HG03439 (cell line): Measurements from ENCODE around the gene MIDN.

ENCODE experiments used
- ATAC-seq: cut with Tn5 transposase; IDR thresholded peaks from one replicate; pipeline ENCODE4 v1.9.1; 2021; ENCODE audit warnings: mild to moderate bottlenecking, moderate library complexity; ENCODE audit not compliant: unreplicated experiment

The MIDN gene

DNA sequence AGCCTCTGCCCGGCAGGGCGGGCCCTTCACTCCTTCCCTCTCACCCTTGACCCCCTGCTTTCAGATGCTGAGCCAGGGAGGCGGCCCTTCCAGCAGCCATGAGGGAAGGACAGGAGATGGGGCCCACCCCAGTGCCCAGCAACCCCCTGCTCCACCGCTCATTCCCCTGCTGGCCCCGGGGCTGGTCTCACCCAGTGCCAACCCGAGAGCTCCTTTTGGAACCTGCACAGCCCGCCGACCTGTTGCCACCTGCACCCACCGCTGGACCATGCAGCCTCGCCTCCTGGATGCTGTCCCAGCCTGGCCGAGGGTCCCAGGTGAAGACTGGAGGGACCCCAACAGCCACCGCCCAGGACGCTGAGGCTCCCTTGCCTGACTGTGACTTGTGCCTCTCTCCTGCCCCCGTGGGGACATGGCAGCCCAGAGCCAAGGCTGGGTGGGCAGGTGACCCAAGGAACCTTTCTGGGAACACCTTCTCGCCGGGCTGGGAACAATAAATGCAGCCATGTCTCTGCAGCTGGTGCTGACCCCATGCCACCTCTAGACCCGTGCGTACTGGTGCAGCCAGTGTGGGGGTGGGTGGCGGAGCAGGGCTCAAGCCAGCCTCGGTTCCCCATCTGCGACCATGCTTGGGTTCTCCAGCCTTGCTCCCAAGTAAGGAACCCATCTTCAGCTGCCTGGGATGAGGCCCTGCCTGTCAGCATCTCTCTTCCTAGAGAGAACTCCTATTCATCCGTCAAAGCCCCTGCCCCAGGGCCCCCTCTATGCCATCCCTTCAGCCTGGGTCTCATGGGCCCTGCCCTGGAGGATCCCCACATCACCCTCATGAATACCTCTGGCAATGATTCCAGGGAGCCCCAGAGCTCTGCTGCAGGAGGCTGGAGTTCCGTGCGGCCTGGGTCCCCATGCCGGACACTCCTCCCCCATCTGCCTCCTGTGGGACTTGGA lies 30.6 kb downstream of the MIDN start:
- ATAC-seq, result no peak

GRCh38 chr19:1279782-1280341 lies 31.5 kb downstream of the MIDN start:
- no peak for ATAC-seq

DNA sequence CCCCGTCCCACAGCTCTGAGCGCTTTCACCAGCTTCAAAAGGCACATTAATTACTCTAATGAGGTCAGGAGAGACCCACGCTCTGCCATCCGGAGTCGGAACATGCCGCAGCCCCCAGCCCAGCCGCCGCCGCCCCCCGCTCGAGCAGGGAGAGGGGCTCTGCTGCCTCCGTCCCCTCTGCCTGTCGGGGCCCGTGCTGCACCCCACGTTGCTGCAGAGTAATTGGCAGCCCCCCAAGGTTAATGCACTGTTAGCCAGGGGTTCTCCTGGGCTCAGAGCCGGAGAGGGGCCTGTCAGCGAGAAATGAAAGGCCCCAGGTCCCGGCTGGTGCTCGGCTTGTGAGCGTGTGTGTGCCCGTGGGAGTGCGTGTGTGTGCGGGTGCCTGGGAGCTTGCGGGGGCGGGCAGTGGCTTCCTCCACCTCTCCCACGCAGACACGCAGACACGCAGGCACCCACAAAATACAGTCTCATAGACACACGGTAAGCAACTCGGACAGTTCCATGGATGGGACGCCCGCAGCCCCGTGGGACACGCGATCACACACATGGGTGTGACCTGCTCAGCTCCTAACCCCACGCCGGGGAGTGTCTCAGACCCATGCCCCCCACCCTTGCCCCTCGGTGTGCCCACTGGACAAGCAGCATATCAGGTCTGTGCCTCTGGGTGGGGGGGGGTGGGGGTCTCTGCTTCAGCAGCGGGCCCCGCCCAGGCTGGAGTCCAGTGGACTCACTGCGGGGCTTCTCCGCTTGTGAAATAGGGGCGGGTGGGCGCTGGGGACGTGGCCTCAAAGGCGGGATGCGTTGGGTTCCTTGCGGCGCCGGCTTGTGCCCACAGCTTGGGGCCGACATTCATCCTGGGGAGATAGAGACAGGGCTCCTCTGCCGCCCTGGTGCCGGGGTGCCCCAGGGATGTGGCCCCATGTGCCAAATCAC lies 32.5 kb downstream of the MIDN start:
- ATAC-seq, result no peak

GRCh38 chr19:1281569-1282287 lies 33.3 kb downstream of the MIDN start:
- no peak for ATAC-seq

- ATAC-seq, result no peak
These were observed 34.3 kb downstream of the MIDN start for GRCh38 chr19:1282588-1283206.

- ATAC-seq, result no peak
These were observed 35.0 kb downstream of the MIDN start for GRCh38 chr19:1283207-1283916.

DNA sequence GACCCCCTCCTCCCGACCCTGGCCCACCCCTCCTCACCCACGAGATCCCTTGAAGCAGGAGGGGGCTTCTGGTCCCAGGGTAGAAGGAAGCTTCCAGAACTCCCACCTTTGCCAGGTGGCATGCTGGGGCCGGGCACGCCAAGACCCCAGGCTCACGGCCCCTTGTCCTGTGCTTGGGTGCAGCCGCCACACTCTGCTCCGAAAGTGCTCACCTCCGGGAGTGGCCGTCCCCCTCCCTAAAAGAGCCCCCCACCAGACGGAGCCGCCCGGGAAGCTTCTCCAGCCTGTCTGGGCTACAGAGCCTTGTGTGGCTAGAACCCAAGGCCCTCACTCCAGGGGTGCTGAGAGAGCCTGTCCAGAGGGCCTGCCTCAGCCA lies 35.5 kb downstream of the MIDN start:
- no peak for ATAC-seq

- ATAC-seq, result no peak
These were observed 36.1 kb downstream of the MIDN start for GRCh38 chr19:1284293-1284978.

DNA sequence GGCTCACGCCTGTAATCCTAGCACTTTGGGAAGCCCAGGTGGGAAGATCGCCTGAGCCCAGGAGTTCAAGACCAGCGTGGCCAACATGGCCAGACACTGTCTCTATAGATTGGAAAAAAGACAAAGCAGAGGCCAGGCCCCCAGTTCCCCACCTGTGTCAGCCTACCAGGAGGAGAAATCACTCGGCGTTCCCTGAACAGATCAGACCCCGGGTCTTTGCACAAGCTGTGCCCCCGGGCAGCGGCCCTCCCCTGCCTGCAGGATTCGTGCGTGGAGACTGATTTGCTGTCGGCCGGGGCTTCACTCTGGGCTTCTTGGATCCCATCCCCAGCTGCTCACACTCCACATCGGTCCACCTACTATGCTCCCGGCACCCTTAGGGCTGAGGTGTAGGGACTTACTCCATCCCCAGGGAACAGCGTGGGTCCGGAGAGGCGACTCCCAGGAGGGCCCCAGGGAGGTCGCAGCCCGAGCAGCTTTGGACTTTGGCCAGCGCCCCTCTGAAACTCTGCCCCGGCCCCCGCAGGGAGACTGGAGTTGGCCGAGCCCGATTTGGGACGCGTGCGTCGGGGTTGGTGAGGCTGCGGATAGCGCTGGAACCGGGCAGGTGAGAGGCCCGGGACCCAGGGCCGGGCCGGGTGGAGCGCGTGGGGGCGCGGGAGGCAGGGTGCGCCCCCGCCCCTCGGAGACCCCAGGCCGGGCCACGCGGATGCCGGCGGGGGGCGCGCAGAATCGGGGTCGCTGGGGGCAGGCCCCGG lies 36.8 kb downstream of the MIDN start:
- no peak for ATAC-seq

DNA sequence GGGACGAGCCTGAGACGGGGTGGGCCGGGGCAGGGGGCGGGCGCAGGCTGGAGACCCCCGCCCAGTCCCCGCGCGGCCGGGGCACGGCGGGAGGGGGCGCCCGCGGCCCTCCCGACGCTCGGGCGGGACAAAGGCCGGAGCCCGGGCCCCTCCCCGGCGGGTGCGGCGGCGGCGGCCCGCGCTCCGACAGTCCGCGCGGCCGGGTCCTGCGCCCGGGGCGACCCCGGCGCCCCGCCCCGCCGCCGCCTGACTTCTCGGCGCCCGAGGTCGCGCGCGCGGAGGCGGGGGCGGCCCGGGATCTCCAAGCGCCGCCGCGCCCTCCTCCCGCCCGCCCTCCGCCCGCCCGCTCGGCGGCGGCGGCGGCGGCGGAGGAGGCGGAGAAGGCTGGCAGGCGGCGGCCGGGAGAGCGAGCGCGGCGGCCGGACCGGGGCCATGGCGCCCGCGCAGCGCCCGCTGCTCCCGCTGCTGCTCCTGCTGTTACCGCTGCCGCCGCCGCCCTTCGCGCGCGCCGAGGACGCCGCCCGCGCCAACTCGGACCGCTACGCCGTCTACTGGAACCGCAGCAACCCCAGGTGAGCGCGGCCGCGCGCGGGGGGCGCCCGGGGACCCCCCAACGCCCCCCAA lies 37.5 kb downstream of the MIDN start, which contains the start of gene EFNA2:
EFNA2 (plus strand) TSS at position 137 of the 624 bp plus-strand sequence; CDS start at position 433, 296 bp downstream.
- no peak for ATAC-seq

- ATAC-seq, result no peak
These were observed 38.3 kb downstream of the MIDN start for GRCh38 chr19:1286487-1287353.

DNA sequence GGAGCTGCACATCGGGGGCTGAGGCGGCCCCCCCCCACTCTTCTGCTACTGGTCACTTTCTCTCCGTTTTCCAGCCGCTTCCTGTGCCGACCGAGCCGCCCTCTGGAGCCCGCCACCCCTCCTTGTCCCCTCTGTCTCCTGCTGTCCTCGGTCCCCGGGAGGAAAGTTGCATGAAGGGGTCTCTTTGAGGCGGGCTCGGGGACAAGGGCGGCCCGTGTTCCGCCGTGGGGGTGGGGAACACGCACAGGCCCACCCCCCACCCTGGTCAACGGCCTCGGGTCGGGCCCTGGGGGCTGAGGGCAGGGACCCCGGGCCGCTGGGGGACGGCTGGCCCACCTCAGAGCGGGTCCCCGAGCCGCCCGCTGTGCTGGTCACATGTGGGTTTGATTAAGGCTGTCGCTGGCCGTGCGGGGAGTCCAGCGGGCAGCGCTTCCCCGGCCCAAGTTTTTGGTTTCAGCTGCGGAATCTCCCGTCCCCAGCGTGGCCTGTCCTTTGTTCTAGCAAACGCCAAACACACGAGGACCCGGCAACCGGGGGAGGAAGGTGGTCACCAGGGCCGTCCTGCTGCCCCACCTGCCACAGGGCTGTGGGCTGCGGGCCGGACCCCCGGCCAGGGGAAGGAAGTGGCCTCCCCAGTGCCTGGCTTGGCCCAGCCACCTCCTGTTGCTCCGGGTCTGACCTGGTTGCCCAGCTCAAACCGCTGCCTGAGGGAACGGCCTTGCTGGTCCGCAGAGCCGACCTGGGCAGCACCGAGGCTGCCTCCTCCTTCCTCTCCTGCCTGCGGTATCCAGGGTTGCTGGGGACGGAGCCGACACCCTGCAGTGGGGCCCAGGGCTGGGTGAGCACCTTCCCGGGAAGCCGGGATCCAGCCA lies 39.2 kb downstream of the MIDN start:
- ATAC-seq, result no peak

GRCh38 chr19:1288226-1288612 lies 39.8 kb downstream of the MIDN start:
- ATAC-seq, result no peak

GRCh38 chr19:1288833-1289685 lies 40.7 kb downstream of the MIDN start:
- ATAC-seq, result no peak

DNA sequence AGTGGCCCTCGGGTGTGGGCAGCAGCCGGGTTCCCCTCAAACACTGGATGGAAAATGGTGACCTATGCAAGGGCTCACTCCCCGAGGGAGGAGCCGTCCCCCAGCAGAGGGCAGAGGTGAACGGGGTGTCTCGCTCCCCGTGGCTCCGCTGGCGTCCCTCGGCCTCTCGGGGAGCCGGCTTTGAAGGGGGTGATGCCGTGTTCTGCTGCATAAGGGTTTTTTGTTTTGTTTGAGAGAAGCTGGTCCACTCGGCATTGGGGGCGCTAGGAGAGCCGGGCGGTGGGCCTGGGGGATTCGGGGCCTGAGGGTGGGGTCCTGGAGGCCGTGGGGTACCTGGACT lies 41.3 kb downstream of the MIDN start:
- no peak for ATAC-seq
